ENCODE data around the gene PUSL1. TPM values are rescaled to one million over a fixed set of nuclear protein-coding genes. Genes with fewer than 3 reads are reported as not detected.

PUSL1 gene
- total RNA-seq, 2 donors from 2014 or later = 21.7 to 23.8 TPM

DNA sequence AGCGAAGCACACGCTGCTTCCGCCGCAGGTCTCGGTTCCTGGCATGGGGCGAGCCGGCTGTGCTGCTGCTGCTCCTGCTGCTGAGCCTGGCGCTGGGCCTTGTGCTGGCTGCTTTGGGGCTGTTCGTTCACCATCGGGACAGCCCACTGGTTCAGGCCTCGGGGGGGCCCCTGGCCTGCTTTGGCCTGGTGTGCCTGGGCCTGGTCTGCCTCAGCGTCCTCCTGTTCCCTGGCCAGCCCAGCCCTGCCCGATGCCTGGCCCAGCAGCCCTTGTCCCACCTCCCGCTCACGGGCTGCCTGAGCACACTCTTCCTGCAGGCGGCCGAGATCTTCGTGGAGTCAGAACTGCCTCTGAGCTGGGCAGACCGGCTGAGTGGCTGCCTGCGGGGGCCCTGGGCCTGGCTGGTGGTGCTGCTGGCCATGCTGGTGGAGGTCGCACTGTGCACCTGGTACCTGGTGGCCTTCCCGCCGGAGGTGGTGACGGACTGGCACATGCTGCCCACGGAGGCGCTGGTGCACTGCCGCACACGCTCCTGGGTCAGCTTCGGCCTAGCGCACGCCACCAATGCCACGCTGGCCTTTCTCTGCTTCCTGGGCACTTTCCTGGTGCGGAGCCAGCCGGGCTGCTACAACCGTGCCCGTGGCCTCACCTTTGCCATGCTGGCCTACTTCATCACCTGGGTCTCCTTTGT, 25.3 kb downstream of the PUSL1 start:
- DNase-seq = no peak
- no peaks in the 10 kb centered on the region for H3K4me1 ChIP-seq (ENCODE audit: control insufficient read depth, insufficient read depth, low read length)

DNA sequence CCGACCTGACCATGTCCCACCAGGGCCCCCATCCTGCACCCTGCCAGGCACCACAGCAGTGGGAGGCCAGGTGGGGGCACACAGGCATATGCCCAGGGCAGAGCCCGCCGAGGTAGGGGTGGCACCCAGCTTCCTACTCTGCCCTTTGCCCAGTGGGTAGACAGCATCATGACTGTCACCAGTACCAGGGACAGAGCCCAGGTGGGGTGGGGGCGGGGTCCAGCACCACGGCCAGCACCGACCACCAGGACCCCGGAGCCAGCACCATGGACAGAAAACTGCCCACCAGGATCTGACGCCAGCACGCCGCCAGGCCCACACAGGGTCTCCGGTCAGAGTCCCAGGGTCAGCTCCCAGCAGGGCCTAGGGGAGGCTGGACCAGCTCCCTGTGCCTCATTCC, 26.4 kb downstream of the PUSL1 start:
- no peaks in the 10 kb centered on the region for H3K9me3 ChIP-seq (ENCODE audit: control insufficient read depth, low read length)
- no peak overlapping the region for H3K4me3 Mint-ChIP-seq
- DNase-seq = peak; percentile 94
- no peaks in the 10 kb centered on the region for H3K4me1 ChIP-seq (ENCODE audit: control insufficient read depth, insufficient read depth, low read length)
- WGBS, 2 experiments (ENCODE audit: insufficient coverage in 1 of 2, insufficient read length in 1 of 2) = 66 to 76% methylated on average over 6 to 11 of the region's 11 CpGs
- H3K4me1 Mint-ChIP-seq = no peaks in the 10 kb centered on the region
- H3K27ac ChIP-seq (ENCODE audit: low read depth, low read length) = no peak overlapping the region
- no peak overlapping the region for H3K27ac Mint-ChIP-seq
- no peaks in the 10 kb centered on the region for H3K27me3 ChIP-seq (ENCODE audit: control insufficient read depth, insufficient read depth, low read length, poor library complexity, severe bottlenecking)
- H3K36me3 Mint-ChIP-seq (ENCODE audit: low read depth) = peaks cover 9% of the 10 kb centered on the region
- H3K9me3 Mint-ChIP-seq = no peaks in the 10 kb centered on the region
- TF ChIP-seq, protein P1, sequence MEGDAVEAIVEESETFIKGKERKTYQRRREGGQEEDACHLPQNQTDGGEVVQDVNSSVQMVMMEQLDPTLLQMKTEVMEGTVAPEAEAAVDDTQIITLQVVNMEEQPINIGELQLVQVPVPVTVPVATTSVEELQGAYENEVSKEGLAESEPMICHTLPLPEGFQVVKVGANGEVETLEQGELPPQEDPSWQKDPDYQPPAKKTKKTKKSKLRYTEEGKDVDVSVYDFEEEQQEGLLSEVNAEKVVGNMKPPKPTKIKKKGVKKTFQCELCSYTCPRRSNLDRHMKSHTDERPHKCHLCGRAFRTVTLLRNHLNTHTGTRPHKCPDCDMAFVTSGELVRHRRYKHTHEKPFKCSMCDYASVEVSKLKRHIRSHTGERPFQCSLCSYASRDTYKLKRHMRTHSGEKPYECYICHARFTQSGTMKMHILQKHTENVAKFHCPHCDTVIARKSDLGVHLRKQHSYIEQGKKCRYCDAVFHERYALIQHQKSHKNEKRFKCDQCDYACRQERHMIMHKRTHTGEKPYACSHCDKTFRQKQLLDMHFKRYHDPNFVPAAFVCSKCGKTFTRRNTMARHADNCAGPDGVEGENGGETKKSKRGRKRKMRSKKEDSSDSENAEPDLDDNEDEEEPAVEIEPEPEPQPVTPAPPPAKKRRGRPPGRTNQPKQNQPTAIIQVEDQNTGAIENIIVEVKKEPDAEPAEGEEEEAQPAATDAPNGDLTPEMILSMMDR (conservative IDR thresholded peaks at IDR 0.05) = no peak
- H3K9ac ChIP-seq (ENCODE audit: extremely low read depth, low read length, poor library complexity, severe bottlenecking) = no peak overlapping the region
- H3K4me3 ChIP-seq (ENCODE audit: low read length) = no peak overlapping the region
- no peaks in the 10 kb centered on the region for H3K27me3 Mint-ChIP-seq (ENCODE audit: insufficient read depth)
- peaks cover 5% of the 10 kb centered on the region for H3K36me3 ChIP-seq (ENCODE audit: control insufficient read depth, insufficient read depth, low read length)

More for the DNA sequence above, 25.3 kb downstream of the PUSL1 start:
- H3K27me3 Mint-ChIP-seq (ENCODE audit: insufficient read depth) = no peaks in the 10 kb centered on the region
- H3K4me1 Mint-ChIP-seq = no peaks in the 10 kb centered on the region
- H3K27ac ChIP-seq (ENCODE audit: low read depth, low read length) = no peak overlapping the region
- TF ChIP-seq, protein P1 (conservative IDR thresholded peaks at IDR 0.05) = no peak
- no peaks in the 10 kb centered on the region for H3K27me3 ChIP-seq (ENCODE audit: control insufficient read depth, insufficient read depth, low read length, poor library complexity, severe bottlenecking)
- no peak overlapping the region for H3K4me3 ChIP-seq (ENCODE audit: low read length)
- 95 to 96% methylated on average over 27 to 36 of the region's 36 CpGs for WGBS, 2 experiments (ENCODE audit: insufficient coverage in 1 of 2, insufficient read length in 1 of 2)
- peaks cover 5% of the 10 kb centered on the region for H3K36me3 ChIP-seq (ENCODE audit: control insufficient read depth, insufficient read depth, low read length)
- no peaks in the 10 kb centered on the region for H3K9me3 Mint-ChIP-seq
- no peak overlapping the region for H3K27ac Mint-ChIP-seq
- H3K9me3 ChIP-seq (ENCODE audit: control insufficient read depth, low read length) = no peaks in the 10 kb centered on the region
- H3K4me3 Mint-ChIP-seq = no peak overlapping the region
- peaks cover 4% of the 10 kb centered on the region for H3K36me3 Mint-ChIP-seq (ENCODE audit: low read depth)
- H3K9ac ChIP-seq (ENCODE audit: extremely low read depth, low read length, poor library complexity, severe bottlenecking) = no peak overlapping the region

DNA sequence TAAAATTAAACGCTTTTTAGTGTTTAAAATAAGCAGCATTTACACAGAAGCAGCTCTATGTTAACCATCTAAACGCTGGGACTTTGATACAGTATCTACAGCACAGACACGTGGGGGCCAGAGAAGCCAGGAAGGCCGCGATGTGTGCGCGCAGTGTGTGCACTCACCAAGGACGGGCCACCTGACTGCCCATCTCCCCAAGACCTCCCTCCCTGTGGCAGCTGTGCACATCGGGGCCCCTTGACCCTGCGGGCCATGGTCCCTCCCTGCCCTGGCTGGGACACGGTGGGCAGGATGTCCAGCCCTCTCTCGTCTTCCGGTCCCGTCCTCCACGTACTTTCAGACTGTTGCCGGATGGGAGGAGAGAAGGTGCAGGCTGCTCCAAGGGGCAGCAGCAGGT, 26.9 kb downstream of the PUSL1 start:
- no peak overlapping the region for H3K9ac ChIP-seq (ENCODE audit: extremely low read depth, low read length, poor library complexity, severe bottlenecking)
- DNase-seq = no peak
- WGBS, 2 experiments (ENCODE audit: insufficient coverage in 1 of 2, insufficient read length in 1 of 2) = 94 to 99% methylated on average over 10 to 16 of the region's 16 CpGs
- no peak overlapping the region for H3K4me3 ChIP-seq (ENCODE audit: low read length)
- Mint-ChIP-seq H3K9me3 (no peaks in the 10 kb centered on the region), H3K4me1 (no peaks in the 10 kb centered on the region), H3K27ac (no peak overlapping the region), H3K4me3 (no peak overlapping the region), H3K36me3 (ENCODE audit: low read depth) (peaks cover 12% of the 10 kb centered on the region), H3K27me3 (ENCODE audit: insufficient read depth) (no peaks in the 10 kb centered on the region)
- no peaks in the 10 kb centered on the region for H3K27me3 ChIP-seq (ENCODE audit: control insufficient read depth, insufficient read depth, low read length, poor library complexity, severe bottlenecking)
- TF ChIP-seq, protein P1 (conservative IDR thresholded peaks at IDR 0.05) = no peak
- peaks cover 6% of the 10 kb centered on the region for H3K36me3 ChIP-seq (ENCODE audit: control insufficient read depth, insufficient read depth, low read length)
- H3K27ac ChIP-seq (ENCODE audit: low read depth, low read length) = no peak overlapping the region
- H3K4me1 ChIP-seq (ENCODE audit: control insufficient read depth, insufficient read depth, low read length) = no peaks in the 10 kb centered on the region
- H3K9me3 ChIP-seq (ENCODE audit: control insufficient read depth, low read length) = no peaks in the 10 kb centered on the region
